GM19239 (cell line): Measurements from ENCODE around the gene PCDHGB1.
"Not testable (repeated sequence)": the region's sequence is repeated elsewhere in the genome, so short reads cannot be mapped to it uniquely, and the experiment has no call there.

Experiments used
- DNase-seq: peaks from one replicate; pipeline ENCODE4 v3.0.0; 2011; ENCODE audit warnings: low spot score; ENCODE audit not compliant: insufficient read length
- FAIRE-seq: peaks from 2 replicates; lab custom pipeline; 2011; peaks lifted over from hg19 to GRCh38; lab: Jason Lieb, UNC

Gene PCDHGB1

DNA sequence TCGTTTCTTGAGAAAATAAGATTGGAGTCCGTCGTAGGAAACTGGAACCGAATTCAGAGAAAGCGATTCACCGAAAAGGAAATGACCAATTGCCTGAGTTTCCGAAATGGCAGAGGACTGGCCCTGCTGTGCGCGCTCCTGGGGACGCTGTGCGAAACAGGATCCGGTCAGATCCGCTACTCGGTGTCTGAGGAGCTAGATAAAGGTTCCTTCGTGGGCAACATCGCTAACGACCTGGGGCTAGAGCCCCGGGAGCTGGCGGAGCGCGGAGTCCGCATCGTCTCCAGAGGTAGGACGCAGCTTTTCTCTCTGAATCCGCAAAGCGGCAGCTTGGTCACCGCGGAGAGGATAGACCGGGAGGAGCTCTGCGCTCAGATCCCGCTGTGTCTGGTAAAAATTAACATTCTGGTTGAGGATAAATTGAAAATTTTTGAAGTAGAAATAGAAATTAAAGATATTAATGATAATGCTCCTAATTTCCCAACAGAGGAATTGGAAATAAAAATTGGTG, 5.9 kb upstream of the PCDHGB1 start:
- FAIRE-seq (no peak), DNase-seq (no peak)

DNA sequence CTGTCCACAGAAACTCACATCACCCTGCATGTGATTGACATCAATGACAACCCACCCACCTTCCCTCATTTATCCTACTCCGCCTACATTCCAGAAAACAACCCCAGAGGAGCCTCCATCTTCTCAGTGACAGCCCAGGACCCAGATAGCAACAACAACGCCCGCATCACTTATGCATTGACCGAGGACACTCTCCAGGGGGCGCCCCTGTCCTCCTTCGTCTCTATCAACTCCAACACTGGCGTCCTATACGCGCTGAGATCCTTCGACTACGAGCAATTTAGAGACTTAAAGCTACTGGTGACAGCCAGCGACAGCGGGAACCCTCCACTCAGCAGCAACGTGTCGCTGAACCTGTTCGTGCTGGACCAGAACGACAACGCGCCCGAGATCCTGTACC, 4.6 kb upstream of the PCDHGB1 start:
- FAIRE-seq: no peak
- no peak for DNase-seq

GRCh38 chr5:141346017-141346416, 3.9 kb upstream of the PCDHGB1 start:
- not testable (repeated sequence) for DNase-seq, FAIRE-seq

DNA sequence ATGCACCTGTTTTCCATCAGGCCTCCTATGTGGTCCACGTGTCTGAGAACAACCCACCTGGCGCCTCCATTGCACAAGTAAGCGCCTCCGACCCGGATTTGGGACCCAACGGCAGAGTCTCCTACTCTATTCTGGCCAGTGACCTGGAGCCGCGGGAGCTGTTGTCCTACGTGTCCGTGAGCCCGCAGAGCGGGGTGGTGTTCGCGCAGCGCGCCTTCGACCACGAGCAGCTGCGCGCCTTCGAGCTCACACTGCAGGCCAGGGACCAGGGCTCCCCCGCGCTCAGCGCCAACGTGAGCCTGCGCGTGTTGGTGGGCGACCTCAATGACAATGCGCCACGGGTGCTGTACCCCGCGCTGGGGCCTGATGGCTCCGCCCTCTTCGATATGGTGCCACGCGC, 1.7 kb downstream of the PCDHGB1 start:
- FAIRE-seq (no peak), DNase-seq (no peak)

GRCh38 chr5:141354900-141355469, 5.1 kb downstream of the PCDHGB1 start, which contains the start of gene PCDHGA4:
PCDHGA4 (plus strand) TSS chr5:141355021; CDS start chr5:141355108, 87 bp downstream.
- FAIRE-seq (no peak), DNase-seq (no peak)

DNA sequence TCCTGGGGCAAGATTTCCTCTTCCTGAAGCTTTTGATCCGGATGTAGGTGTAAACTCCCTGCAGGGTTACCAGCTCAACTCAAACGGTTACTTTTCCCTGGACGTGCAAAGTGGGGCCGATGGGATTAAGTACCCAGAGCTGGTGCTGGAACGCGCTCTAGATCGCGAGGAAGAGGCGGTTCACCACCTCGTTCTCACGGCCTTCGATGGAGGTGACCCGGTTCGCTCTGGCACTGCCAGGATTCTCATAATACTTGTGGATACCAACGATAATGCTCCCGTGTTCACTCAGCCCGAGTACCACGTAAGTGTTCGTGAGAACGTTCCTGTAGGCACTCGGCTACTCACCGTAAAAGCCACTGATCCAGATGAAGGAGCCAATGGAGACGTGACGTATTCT, 5.7 kb downstream of the PCDHGB1 start:
- DNase-seq (no peak), FAIRE-seq (no peak)

DNA sequence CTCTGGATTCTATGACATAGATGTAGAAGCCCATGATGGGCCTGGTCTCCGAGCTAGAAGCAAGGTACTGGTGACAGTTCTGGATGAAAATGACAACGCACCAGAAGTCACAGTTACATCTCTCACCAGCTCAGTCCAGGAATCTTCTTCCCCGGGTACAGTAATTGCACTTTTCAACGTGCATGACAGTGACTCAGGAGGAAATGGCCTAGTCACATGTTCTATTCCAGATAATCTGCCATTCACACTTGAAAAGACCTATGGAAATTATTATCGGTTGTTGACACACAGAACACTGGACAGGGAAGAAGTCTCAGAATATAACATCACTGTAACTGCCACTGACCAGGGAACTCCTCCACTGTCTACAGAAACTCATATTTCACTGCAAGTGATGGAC, 6.2 kb downstream of the PCDHGB1 start:
- FAIRE-seq: no peak

GRCh38 chr5:141356950-141357349, 7.1 kb downstream of the PCDHGB1 start:
- FAIRE-seq: no peak
- no peak for DNase-seq

More for the DNA sequence above, 6.2 kb downstream of the PCDHGB1 start:
- no peak for DNase-seq

DNA sequence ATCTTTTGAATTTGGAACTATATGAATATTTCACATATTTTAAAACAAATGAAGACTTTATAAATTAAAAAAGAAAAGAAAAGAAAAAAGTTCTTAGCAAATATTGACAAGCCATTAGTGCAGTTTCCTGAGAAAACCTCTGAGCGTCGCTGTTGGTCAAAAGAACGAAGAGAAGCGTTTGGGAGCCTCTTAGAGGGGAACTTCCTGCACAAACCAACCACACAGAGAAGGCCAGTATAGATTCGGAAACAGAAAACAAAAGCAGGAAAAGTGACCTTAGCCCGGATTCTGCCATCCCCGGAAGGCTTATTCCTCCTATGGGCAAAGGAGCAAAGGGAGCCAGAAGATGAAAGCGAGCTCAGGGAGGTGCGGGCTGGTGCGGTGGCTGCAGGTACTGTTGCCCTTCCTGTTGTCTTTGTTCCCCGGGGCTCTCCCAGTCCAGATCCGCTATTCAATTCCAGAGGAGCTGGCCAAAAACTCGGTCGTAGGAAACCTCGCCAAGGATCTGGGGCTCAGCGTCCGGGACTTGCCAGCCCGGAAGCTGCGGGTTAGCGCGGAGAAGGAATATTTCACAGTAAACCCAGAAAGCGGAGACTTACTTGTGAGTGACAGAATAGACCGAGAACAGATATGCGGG, 10.0 kb downstream of the PCDHGB1 start, which contains the start of gene PCDHGB2:
Gene PCDHGB2 (plus strand): TSS at position 205 of the 637 bp plus-strand sequence. CDS start 142 bp downstream, at position 347.
- DNase-seq (peak; percentile 58), FAIRE-seq (peak; percentile 85)

DNA sequence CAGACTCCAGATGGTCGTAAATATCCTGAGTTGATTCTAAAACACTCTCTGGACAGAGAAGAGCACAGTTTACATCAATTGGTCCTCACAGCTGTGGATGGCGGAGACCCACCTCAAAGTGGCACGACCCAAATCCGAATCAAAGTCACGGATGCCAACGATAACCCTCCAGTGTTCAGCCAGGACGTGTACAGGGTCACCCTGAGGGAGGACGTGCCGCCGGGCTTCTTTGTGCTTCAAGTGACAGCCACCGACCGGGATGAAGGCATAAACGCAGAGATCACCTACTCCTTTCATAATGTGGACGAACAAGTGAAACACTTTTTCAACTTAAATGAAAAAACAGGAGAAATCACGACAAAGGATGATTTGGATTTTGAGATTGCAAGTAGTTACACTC, 10.8 kb downstream of the PCDHGB1 start:
- FAIRE-seq: no peak
- DNase-seq: no peak

DNA sequence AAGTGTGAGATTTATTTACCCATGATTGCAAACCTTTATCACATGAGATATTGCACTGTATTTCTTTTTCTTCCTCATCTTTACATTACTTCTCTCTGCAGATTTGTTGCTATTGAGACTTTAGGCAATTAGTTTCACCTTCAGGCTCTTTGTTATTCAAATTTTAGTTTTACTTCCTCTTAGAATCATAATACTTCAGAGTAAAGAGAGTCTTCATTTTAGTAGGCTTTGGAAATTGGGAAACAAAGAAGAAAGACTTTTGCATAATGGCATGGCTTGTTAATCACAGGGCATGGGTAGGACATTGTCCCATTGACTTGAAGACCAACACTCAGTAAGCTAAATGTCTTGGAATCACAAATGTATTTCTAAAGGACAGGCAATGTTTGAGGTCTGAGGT, 12.8 kb downstream of the PCDHGB1 start:
- FAIRE-seq (no peak), DNase-seq (no peak)

GRCh38 chr5:141363952-141364660, 14.2 kb downstream of the PCDHGB1 start, which contains the start of gene PCDHGA5:
PCDHGA5 (plus strand) TSS chr5:141364162; CDS start chr5:141364331, 169 bp downstream.
- FAIRE-seq (no peak), DNase-seq (no peak)

DNA sequence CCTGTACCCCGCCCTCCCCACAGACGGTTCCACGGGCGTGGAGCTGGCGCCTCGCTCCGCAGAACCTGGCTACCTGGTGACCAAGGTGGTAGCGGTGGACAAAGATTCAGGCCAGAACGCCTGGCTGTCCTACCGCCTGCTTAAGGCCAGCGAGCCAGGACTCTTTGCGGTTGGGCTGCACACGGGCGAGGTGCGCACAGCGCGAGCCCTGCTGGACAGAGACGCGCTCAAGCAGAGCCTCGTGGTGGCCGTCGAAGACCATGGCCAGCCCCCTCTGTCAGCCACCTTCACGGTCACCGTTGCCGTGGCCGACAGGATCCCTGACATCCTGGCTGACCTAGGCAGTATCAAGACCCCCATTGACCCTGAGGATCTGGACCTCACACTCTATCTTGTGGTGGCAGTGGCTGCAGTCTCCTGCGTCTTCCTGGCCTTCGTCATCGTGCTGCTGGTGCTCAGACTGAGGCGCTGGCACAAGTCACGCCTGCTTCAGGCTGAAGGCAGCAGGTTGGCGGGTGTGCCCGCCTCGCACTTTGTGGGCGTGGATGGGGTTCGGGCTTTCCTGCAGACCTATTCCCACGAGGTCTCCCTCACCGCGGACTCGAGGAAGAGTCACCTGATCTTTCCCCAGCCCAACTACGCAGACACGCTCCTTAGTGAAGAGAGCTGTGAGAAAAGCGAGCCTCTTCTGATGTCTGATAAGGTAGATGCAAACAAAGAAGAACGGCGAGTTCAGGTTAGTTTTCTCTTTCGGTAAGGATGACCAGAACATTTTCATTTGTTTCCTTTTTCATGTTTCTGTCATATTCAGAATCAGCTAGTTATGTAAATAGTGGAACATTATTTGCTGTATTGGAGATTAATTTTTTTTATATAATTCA, 16.4 kb downstream of the PCDHGB1 start:
- DNase-seq: no peak
- FAIRE-seq: no peak

GRCh38 chr5:141369994-141370848, 20.3 kb downstream of the PCDHGB1 start, which contains the start of gene PCDHGB3:
PCDHGB3 (plus strand) TSS chr5:141370242; CDS start chr5:141370395, 153 bp downstream.
- DNase-seq: no peak
- FAIRE-seq: no peak

DNA sequence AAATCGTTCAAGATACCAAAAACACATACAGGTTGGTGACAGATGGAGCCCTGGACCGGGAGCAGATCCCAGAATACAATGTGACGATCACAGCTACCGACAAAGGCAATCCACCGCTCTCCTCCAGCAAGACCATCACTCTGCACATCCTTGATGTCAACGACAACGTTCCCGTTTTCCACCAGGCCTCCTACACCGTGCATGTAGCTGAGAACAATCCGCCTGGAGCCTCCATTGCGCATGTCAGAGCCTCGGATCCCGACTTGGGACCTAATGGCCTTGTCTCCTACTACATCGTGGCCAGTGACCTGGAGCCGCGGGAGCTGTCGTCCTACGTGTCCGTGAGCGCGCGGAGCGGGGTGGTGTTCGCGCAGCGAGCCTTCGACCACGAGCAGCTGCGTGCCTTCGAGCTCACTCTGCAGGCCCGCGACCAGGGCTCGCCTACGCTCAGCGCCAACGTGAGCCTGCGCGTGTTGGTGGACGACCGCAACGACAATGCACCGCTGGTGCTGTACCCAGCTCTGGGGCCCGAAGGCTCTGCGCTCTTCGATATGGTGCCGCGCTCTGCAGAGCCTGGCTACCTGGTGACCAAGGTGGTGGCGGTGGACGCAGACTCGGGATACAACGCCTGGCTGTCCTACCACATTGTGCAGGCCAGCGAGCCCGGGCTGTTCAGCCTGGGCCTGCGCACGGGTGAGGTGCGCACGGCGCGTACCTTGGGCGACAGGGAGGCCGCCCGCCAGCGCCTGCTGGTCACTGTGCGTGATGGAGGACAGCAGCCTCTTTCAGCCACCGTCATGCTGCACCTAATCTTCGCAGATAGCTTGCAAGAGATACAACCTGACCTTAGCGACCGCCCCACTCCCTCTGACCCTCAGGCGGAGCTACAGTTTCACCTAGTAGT, 21.9 kb downstream of the PCDHGB1 start:
- FAIRE-seq: no peak
- DNase-seq: no peak

DNA sequence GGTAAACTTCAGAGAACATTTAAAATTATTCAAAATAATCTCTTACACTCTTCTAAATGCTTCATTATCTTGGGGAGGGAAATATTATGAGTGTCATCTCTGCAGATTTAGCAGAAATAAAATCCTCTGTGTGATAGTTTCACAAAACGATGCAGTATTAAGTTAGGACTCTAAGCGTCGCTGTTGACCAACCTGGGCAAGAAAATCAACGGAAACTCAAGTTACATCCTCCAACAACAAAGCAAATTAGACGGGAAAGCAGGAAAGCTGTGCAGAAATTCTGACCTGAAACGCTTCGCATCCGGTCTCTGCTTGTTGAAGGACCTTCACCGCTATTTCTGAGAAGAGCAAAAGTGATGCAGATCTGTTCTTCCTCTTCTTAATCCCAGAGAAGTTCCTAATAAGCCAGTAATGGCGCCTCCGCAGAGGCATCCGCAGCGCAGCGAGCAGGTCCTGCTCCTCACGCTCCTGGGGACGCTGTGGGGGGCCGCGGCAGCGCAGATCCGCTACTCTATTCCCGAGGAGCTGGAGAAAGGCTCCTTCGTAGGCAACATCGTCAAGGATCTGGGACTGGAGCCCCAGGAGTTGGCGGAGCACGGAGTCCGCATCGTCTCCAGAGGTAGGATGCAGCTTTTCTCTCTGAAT, 23.9 kb downstream of the PCDHGB1 start, which contains the start of gene PCDHGA6:
Gene PCDHGA6 (plus strand): TSS at position 219 of the 645 bp plus-strand sequence. CDS start 193 bp downstream, at position 412.
- no peak for DNase-seq

DNA sequence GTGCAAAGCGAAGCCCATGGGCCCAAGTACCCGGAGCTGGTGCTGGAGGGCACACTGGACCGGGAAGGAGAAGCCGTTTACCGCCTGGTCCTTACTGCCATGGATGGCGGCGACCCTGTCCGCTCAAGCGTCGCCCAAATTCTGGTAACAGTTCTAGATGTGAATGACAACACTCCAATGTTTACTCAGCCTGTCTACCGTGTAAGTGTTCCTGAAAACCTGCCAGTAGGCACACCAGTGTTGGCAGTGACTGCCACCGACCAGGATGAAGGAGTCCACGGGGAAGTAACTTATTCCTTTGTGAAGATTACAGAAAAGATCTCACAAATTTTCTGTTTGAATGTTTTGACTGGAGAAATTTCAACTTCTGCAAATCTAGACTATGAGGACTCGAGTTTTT, 24.7 kb downstream of the PCDHGB1 start:
- DNase-seq: no peak
- FAIRE-seq: no peak

More for the DNA sequence above, 23.9 kb downstream of the PCDHGB1 start, which contains the start of gene PCDHGA6:
- no peak for FAIRE-seq
